H7 (cell line): ENCODE data around the gene RAB7A. TPM values are rescaled to one million over a fixed set of nuclear protein-coding genes. Genes with fewer than 3 reads are reported as not detected.
A peak's percentile ranks its signal among the peaks of the same experiment; 100 is the strongest.
"Not testable (repeated sequence)": the region's sequence is repeated elsewhere in the genome, so short reads cannot be mapped to it uniquely, and the experiment has no call there.

ENCODE experiments used
- DNase-seq: peaks from one replicate; pipeline ENCODE4 v3.0.0; 2012
- H3K27me3 ChIP-seq: 2 replicates; pipeline ENCODE4 v1.6.0; 2011; ENCODE audit warnings: mild to moderate bottlenecking, low read length; ENCODE audit not compliant: control insufficient read depth, insufficient read depth
- H3K36me3 ChIP-seq: replicated peaks from 2 replicates; pipeline ENCODE4 v1.5.1; 2011; ENCODE audit warnings: low read length; ENCODE audit not compliant: control insufficient read depth, insufficient read depth
- H3K4me3 ChIP-seq: 2 replicates; pipeline ENCODE4 v1.5.1; 2011; ENCODE audit warnings: low read depth, mild to moderate bottlenecking, control low read depth, low read length, moderate library complexity; ENCODE audit not compliant: insufficient read depth
- total RNA-seq: library from RNA; depleted of rRNA; stranded (reverse); fragments of >200 nt; shearing (Covaris generic); gene quantifications from 2 replicates; pipeline ENCODE4 v1.2.3, GENCODE V29; 2014

RAB7A gene
- total RNA-seq, 1 experiment from 2014 or later, result 40.6 TPM

- no peak for DNase-seq
- H3K36me3 ChIP-seq, result no peaks in the 10 kb centered on the region
- no peak overlapping the region for H3K4me3 ChIP-seq
- no peaks in the 10 kb centered on the region for H3K27me3 ChIP-seq
These were observed 2.0 kb downstream of the RAB7A start for GRCh38 chr3:128727996-128728395.

- not testable (repeated sequence) for DNase-seq, H3K4me3 ChIP-seq
These were observed 2.5 kb downstream of the RAB7A start for GRCh38 chr3:128728521-128728920.

GRCh38 chr3:128730471-128730870 lies 4.5 kb downstream of the RAB7A start:
- DNase-seq, result no peak
- no peaks in the 10 kb centered on the region for H3K36me3 ChIP-seq
- no peak overlapping the region for H3K4me3 ChIP-seq
- H3K27me3 ChIP-seq, result no peaks in the 10 kb centered on the region

More at GRCh38 chr3:128728521-128728920, 2.5 kb downstream of the RAB7A start:
- not testable (repeated sequence) for H3K27me3 ChIP-seq, H3K36me3 ChIP-seq

GRCh38 chr3:128734523-128735189 lies 8.7 kb downstream of the RAB7A start:
- no peaks in the 10 kb centered on the region for H3K27me3 ChIP-seq
- H3K4me3 ChIP-seq, result no peak overlapping the region
- no peaks in the 10 kb centered on the region for H3K36me3 ChIP-seq
- no peak for DNase-seq

- Histone ChIP-seq H3K4me3 (no peak overlapping the region), H3K27me3 (no peaks in the 10 kb centered on the region), H3K36me3 (no peaks in the 10 kb centered on the region)
- no peak for DNase-seq
These were observed 9.3 kb downstream of the RAB7A start for GRCh38 chr3:128735287-128735686.

DNA sequence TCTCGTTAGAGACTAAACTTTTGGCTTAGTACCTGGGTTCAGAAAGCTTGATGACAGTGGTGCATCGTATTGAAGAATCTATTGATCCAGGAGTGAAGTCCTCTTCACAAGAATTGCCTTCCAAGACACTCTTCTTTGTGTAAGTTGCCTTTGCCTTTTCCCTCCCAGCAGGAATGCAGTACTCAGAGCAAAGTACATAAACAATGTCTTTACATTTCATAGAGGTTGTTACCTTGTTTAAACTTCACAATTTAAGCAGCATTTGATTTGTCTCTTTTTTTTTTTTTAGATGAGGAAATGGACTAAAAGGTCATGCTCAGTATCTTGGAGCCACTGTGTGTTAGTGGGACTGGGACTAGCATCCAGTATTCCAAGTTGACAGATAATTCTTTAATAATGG lies 9.9 kb downstream of the RAB7A start:
- Histone ChIP-seq H3K36me3 (no peaks in the 10 kb centered on the region), H3K4me3 (no peak overlapping the region), H3K27me3 (no peaks in the 10 kb centered on the region)
- DNase-seq, result no peak

DNA sequence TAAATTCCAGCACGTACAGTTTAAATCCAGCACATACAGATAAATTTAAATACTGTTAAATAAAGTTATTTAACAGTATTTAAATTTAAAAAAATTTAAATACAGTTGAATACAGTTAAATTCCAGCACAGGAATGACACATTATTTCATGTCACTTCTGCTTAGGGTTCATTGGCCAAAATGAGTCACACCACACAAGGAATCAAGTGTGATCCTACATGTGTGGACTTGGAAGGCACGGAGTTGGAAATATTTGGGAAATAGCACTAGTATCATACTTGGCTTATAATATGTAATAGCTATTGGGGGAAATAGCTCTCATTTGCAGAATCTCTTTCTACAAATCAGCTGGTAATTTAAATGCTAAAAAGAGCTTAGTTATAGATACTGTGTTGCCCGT lies 10.6 kb downstream of the RAB7A start:
- no peak for DNase-seq
- H3K4me3 ChIP-seq, result no peak overlapping the region
- no peaks in the 10 kb centered on the region for H3K27me3 ChIP-seq
- H3K36me3 ChIP-seq, result no peaks in the 10 kb centered on the region

DNA sequence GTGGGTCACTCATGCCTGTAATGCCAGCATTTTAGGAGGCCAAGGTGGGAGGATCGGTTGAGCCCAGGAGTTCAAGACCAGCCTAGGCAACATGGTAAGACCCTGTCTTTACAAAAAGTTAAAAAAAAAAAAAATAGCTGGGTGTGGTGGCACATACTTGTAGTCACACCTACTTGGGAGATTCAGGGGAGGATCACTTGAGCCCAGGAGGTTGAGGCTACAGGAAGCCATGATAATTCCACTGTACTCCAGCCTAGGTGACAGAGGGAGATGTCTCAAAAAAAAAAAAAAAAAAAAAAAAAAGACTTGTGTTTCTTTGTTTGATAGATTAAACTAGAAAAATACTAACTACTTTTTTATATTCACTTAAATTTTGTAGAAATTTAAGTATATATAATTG lies 14.6 kb downstream of the RAB7A start:
- Histone ChIP-seq H3K27me3 (no peaks in the 10 kb centered on the region), H3K36me3 (peaks cover 3% of the 10 kb centered on the region), H3K4me3 (no peak overlapping the region)
- no peak for DNase-seq

GRCh38 chr3:128742821-128743594 lies 17.0 kb downstream of the RAB7A start:
- peaks cover 3% of the 10 kb centered on the region for H3K36me3 ChIP-seq
- H3K27me3 ChIP-seq, result no peaks in the 10 kb centered on the region
- no peak for DNase-seq

DNA sequence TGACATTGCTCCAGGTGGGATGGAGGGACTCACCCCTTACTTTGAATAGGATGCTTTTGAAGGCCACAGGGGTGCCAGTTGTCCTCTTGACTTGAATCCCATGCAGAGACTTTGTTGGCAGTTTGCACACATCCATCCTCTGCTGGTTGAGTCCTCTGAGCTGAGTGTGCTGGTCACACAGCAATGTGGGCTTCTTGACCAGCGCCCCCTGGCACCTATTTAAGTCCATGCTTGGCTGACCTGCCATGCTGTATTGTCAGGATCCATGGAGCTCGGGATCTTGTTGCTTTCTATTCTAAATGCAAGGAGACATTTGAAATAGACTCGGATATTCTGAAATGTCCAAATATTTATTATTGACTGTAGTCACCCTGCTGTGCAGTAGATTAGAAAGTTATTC lies 19.8 kb downstream of the RAB7A start:
- no peaks in the 10 kb centered on the region for H3K27me3 ChIP-seq
- H3K4me3 ChIP-seq, result no peak overlapping the region
- H3K36me3 ChIP-seq, result peaks cover 3% of the 10 kb centered on the region
- peak; percentile 60 for DNase-seq

More at GRCh38 chr3:128742821-128743594, 17.0 kb downstream of the RAB7A start:
- no peak overlapping the region for H3K4me3 ChIP-seq

GRCh38 chr3:128746881-128747280 lies 20.9 kb downstream of the RAB7A start:
- Histone ChIP-seq H3K4me3 (no peak overlapping the region), H3K27me3 (no peaks in the 10 kb centered on the region), H3K36me3 (peaks cover 3% of the 10 kb centered on the region)
- no peak for DNase-seq

DNA sequence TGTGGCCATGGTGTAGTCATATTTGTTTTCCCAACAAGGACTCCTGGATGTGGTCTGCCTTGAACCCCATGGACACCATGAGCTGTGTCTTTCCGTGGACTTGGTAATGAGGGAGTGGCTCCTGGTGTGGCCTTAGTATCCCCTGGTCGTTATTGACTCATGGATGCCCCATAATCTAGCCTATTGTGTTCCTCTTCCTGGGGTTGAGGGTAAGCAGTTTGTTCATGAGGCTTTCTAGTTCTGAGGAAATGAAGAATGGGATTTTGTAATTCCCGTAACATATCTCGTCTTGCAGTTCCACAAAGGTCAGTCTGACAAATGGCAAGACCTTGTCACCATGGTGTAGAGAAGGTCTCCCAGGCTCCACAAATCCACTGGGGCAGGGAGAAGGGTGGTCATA lies 22.6 kb downstream of the RAB7A start:
- DNase-seq, result no peak
- H3K27me3 ChIP-seq, result no peaks in the 10 kb centered on the region
- H3K36me3 ChIP-seq, result peaks cover under 1% of the 10 kb centered on the region
- no peak overlapping the region for H3K4me3 ChIP-seq

DNA sequence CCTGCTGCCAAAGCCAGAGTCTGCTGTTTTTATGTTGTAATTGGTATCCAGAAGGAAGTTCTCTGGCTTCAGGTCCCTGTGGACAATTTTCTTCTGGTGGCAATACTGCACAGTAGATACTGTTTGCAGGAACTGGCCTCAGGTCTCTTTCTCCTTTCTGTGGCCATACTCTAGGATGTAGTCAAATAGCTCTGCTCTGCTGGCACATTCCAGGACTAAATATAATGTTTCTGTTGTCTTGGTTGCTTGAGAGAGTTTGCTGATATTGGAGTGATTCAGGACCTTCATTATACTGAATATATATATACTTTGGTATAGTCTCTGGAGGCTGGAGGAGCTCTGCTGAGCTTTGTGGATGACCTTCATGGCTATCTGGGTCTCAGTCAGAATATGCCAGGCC lies 23.1 kb downstream of the RAB7A start:
- no peaks in the 10 kb centered on the region; the same call in none of the 2 replicates for H3K36me3 ChIP-seq
- no peaks in the 10 kb centered on the region for H3K27me3 ChIP-seq
- no peak overlapping the region for H3K4me3 ChIP-seq
- no peak for DNase-seq

DNA sequence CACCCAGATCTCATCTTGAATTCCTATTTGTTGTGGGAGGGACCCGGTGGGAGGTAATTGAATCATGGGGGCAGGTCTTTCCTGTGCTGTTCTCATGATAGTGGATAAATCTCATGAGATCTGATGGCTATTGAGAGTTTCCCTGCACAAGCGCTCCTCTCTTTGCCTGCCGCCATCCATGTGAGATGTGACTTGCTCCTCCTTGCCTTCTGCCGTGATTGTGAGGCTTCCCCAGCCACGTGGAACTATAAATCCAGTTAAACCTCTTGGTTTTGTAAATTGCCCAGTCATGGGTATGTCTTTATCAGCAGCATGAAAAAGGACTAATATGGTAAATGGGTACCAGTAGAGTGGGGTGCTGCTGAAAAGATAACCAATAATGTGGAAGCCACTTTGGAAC lies 23.6 kb downstream of the RAB7A start:
- not testable (repeated sequence) for H3K36me3 ChIP-seq, H3K27me3 ChIP-seq, H3K4me3 ChIP-seq, DNase-seq

GRCh38 chr3:128753715-128754114 lies 27.7 kb downstream of the RAB7A start:
- Histone ChIP-seq H3K27me3 (no peaks in the 10 kb centered on the region), H3K4me3 (no peak overlapping the region), H3K36me3 (no peaks in the 10 kb centered on the region)
- DNase-seq, result no peak
